Parathyroid adenoma (tissue), 2 donors: ENCODE data around the gene PIK3AP1.

ENCODE experiments used
- H2AFZ ChIP-seq: fragments of 300-600 bp; sonication (generic); one replicate; pipeline ENCODE4 v1.7.0; 2017; ENCODE audit warnings: antibody characterized with exemption, mild to moderate bottlenecking
- H3K27ac ChIP-seq: fragments of 300-600 bp; sonication (generic); one replicate; pipeline ENCODE4 v1.7.0; 2017
- H3K27me3 ChIP-seq: fragments of 300-600 bp; sonication (generic); one replicate; pipeline ENCODE4 v1.7.0; 2017; ENCODE audit warnings: low read length; ENCODE audit not compliant: control insufficient read depth, insufficient read depth
- H3K36me3 ChIP-seq: fragments of 300-600 bp; sonication (generic); one replicate; pipeline ENCODE4 v1.7.0; 2017; ENCODE audit warnings: low read length; ENCODE audit not compliant: control insufficient read depth, insufficient read depth
- H3K4me1 ChIP-seq: fragments of 300-600 bp; sonication (generic); one replicate; pipeline ENCODE4 v1.7.0; 2017; ENCODE audit warnings: control low read depth
- H3K4me2 ChIP-seq: fragments of 300-600 bp; sonication (generic); one replicate; pipeline ENCODE4 v1.7.0; 2017; ENCODE audit warnings: low read length
- H3K4me3 ChIP-seq: fragments of 300-600 bp; sonication (generic); one replicate; pipeline ENCODE4 v1.7.0; 2017; ENCODE audit warnings: low read depth, low read length
- H3K79me2 ChIP-seq: fragments of 300-600 bp; sonication (generic); one replicate; pipeline ENCODE4 v1.7.0; 2017; ENCODE audit warnings: control low read depth
- H3K9ac ChIP-seq: fragments of 300-600 bp; sonication (generic); one replicate; pipeline ENCODE4 v1.7.0; 2017; ENCODE audit warnings: mild to moderate bottlenecking
- H3K9me3 ChIP-seq: fragments of 300-600 bp; sonication (generic); one replicate; pipeline ENCODE4 v1.7.0; 2017; ENCODE audit warnings: low read length; ENCODE audit not compliant: control insufficient read depth
- TF ChIP-seq, protein P1 (sequence below): fragments of 300-600 bp; sonication (generic); IDR thresholded peaks from one replicate; pipeline ENCODE4 v1.7.0; 2017; ENCODE audit warnings: antibody characterized with exemption, mild to moderate bottlenecking
- donor health status: primary hyperparathyroidism.

Gene PIK3AP1, protein sequence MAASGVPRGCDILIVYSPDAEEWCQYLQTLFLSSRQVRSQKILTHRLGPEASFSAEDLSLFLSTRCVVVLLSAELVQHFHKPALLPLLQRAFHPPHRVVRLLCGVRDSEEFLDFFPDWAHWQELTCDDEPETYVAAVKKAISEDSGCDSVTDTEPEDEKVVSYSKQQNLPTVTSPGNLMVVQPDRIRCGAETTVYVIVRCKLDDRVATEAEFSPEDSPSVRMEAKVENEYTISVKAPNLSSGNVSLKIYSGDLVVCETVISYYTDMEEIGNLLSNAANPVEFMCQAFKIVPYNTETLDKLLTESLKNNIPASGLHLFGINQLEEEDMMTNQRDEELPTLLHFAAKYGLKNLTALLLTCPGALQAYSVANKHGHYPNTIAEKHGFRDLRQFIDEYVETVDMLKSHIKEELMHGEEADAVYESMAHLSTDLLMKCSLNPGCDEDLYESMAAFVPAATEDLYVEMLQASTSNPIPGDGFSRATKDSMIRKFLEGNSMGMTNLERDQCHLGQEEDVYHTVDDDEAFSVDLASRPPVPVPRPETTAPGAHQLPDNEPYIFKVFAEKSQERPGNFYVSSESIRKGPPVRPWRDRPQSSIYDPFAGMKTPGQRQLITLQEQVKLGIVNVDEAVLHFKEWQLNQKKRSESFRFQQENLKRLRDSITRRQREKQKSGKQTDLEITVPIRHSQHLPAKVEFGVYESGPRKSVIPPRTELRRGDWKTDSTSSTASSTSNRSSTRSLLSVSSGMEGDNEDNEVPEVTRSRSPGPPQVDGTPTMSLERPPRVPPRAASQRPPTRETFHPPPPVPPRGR

DNA sequence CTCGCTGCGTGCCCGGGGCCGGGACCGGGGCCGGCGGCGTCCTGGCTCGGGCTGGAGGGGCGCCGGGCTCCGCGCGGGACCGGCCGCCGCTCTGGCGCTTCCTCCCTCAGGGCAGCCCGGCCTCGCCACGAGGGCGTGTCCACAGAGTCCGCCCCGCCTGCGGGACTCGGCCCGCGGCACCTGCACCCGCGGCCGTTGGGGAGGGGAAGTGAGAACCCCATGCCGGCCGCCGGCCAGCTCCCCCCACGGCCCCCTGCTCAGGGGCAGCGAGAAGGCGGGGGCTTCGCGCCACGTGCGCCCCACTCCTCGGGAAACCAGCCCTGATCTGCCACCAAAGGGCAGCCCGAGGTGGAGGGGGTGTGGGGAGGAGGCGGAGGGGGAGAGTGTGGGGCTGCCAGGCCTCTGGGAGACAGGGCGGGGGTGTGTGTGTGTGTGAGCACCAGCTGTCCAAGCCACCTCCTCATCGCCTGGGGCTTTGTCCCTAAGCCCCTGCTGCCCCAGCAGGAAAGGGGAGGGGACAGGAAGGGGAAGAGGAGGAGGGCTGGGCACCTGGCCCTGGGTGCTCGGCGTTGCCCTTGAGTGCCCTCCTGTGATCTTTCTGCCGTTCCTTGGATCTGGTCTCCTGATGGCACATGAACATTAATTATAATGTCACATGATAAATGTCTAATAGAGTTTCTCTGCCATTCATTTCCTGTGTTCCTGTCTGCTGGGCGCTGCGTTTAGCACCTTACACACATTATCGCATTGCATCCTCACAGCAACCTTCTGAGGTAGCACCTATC is at the start of gene PIK3AP1:
Gene PIK3AP1, minus strand, starts transcription at position 93 of the 785 bp plus-strand sequence. CDS start 120 bp downstream, outside the sequence.
- Histone ChIP-seq H3K4me2 (peak within 1 kb of the TSS; percentile 93), H3K9ac (no peak within 1 kb of the TSS)

DNA sequence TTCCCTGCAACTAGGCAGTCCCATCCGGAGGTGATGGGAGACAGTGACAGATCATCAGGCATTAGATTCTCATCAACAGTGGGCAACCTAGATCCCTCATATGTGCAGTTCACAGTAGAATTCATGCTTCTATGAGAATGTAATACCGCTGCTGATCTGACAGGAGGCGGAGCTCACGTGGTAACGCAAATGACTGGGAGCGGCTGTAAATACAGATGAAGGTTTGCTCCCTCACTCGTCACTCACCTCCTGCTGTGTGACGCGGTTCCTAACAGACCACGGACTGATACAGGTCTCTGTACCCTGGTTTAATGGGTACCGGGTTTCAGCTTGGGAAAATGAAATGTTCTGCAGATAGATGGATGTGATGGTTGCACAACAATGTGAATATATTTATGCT is 47.8 kb upstream of the PIK3AP1 start:
- H3K9ac ChIP-seq, result no peak overlapping the region
- H3K27ac ChIP-seq, result no peak overlapping the region
- no peaks in the 10 kb centered on the region for H3K36me3 ChIP-seq
- H2AFZ ChIP-seq, result no peak overlapping the region
- no peaks in the 10 kb centered on the region for H3K27me3 ChIP-seq
- H3K4me2 ChIP-seq, result no peak overlapping the region
- H3K79me2 ChIP-seq, result no peaks in the 10 kb centered on the region
- TF ChIP-seq, protein P1, sequence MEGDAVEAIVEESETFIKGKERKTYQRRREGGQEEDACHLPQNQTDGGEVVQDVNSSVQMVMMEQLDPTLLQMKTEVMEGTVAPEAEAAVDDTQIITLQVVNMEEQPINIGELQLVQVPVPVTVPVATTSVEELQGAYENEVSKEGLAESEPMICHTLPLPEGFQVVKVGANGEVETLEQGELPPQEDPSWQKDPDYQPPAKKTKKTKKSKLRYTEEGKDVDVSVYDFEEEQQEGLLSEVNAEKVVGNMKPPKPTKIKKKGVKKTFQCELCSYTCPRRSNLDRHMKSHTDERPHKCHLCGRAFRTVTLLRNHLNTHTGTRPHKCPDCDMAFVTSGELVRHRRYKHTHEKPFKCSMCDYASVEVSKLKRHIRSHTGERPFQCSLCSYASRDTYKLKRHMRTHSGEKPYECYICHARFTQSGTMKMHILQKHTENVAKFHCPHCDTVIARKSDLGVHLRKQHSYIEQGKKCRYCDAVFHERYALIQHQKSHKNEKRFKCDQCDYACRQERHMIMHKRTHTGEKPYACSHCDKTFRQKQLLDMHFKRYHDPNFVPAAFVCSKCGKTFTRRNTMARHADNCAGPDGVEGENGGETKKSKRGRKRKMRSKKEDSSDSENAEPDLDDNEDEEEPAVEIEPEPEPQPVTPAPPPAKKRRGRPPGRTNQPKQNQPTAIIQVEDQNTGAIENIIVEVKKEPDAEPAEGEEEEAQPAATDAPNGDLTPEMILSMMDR, result no peak
- no peak overlapping the region for H3K4me3 ChIP-seq
- no peaks in the 10 kb centered on the region for H3K9me3 ChIP-seq
- H3K4me1 ChIP-seq, result no peaks in the 10 kb centered on the region

More for the DNA sequence above, at the start of gene PIK3AP1:
- TF ChIP-seq, protein P1, result no peak
- Histone ChIP-seq H3K9me3 (no peaks in the 10 kb centered on the region), H3K27me3 (no peaks in the 10 kb centered on the region), H3K4me1 (peaks cover 6% of the 10 kb centered on the region), H3K4me3 (peak within 1 kb of the TSS; percentile 55), H2AFZ (peak within 1 kb of the TSS; percentile 91), H3K36me3 (no peaks in the 10 kb centered on the region), H3K27ac (peak within 1 kb of the TSS; percentile 5), H3K79me2 (no peaks in the 10 kb centered on the region)

DNA sequence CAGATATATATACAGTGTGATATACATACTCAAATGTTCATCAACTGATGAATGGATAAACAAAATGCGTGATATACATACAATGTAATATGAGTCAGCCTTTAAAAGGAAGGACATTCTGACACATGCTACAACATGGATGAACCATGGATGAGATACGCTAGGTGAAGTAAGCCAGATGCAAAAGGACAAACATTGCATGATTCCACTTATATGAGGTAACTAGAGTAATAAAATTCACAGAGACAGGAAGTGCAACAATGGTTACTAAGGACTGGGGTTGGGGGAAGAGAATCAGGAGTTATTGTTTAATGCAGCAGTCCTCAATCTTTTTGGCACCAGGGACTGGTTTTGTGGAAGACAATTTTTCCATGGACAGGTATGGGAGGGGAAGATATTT is 47.3 kb upstream of the PIK3AP1 start:
- Histone ChIP-seq H3K4me3 (no peak overlapping the region), H3K9me3 (no peaks in the 10 kb centered on the region), H3K9ac (no peak overlapping the region), H3K27me3 (no peaks in the 10 kb centered on the region), H3K4me1 (no peaks in the 10 kb centered on the region), H3K27ac (no peak overlapping the region), H2AFZ (no peak overlapping the region), H3K36me3 (no peaks in the 10 kb centered on the region), H3K4me2 (no peak overlapping the region), H3K79me2 (no peaks in the 10 kb centered on the region)
- TF ChIP-seq, protein P1, result no peak

DNA sequence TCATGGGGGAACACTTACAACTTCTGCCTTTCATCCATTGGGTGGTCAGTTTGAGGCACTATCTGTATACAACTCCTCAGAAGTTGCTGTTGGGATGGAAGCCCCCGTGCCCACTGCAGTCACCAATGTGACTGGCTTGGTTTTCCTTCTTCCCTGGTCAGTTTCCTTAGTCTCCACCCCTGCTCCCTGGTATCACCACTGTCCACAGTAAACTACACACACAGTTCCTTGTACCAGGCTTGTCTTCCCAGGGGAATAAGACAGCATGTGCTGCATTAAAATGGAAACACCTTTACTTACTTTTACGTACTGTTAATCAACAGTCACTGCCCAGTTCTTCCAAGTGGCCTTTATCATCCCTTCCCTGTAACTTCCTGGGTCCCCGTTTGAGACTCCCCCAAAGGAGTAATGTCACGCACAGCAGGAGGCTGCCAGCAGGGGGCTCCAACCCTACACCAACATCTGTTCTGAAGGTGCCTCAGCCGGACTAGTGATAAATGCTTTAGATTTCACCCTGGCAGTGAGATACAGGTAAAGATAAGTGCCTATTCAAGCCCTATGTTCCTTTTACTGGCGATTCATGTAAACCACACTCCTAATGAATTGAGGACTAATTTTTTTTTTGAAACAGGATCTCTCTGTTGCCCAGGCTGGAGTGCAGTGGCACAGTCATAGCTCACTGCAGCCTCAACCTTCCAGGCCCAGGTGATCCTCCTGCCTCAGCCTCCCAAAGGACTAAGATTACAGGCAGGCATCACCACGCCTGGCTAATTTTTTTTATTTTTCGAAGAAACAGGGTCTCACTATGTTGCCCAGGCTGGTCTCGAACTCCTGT is 45.3 kb upstream of the PIK3AP1 start:
- H3K27ac ChIP-seq, result no peak overlapping the region
- no peaks in the 10 kb centered on the region for H3K27me3 ChIP-seq
- no peaks in the 10 kb centered on the region for H3K79me2 ChIP-seq
- no peak overlapping the region for H3K4me3 ChIP-seq
- H3K9me3 ChIP-seq, result no peaks in the 10 kb centered on the region
- H3K4me2 ChIP-seq, result no peak overlapping the region
- H3K36me3 ChIP-seq, result no peaks in the 10 kb centered on the region
- TF ChIP-seq, protein P1, result peak; percentile 85
- no peaks in the 10 kb centered on the region for H3K4me1 ChIP-seq
- H3K9ac ChIP-seq, result no peak overlapping the region
- H2AFZ ChIP-seq, result no peak overlapping the region
